SK-N-SH (cell line): ENCODE data around the gene PDE6G. TPM values are rescaled to one million over a fixed set of nuclear protein-coding genes. Genes with fewer than 3 reads are reported as not detected.

Experiments
- CTCF ChIA-PET: fragments of 300-600, 350-600 bp; formaldehyde crosslinking; extraction: SDS; loops from one replicate; lab custom pipeline; 2021; lab: Yijun Ruan, JAX
- POLR2A ChIA-PET: fragments of 350-600 bp; sonication (Branson Sonifier 250); formaldehyde crosslinking; extraction: SDS; loops from one replicate; lab custom pipeline; 2020; ENCODE audit warnings: antibody characterized with exemption, inconsistent platforms; lab: Yijun Ruan, JAX
- DNase-seq: peaks from one replicate; pipeline ENCODE4 v3.0.0; 2012
- H2AFZ ChIP-seq: fragments of 200-600 bp; sonication (generic); 2 replicates; pipeline ENCODE4 v1.8.1; 2016; ENCODE audit warnings: antibody characterized with exemption, mild to moderate bottlenecking, low read depth
- H3F3A ChIP-seq: fragments of 200-600 bp; sonication (generic); replicated peaks from 2 replicates; pipeline ENCODE3; 2016; ENCODE audit warnings: antibody characterized with exemption, mild to moderate bottlenecking; ENCODE audit not compliant: insufficient read depth
- H3K27ac ChIP-seq, 2 experiments: fragments of 200-500 bp in 1 of 2; fragments of 200-600 bp in 1 of 2; sonication (Bioruptor generic) in 1 of 2; sonication (generic), shearing (Covaris generic) in 1 of 2; 2 replicates each; pipeline versions ENCODE4 v1.5.1 to v1.6.1; 2014 to 2016; ENCODE audit warnings: low read depth in 2 of 2, inconsistent platforms in 1 of 2, low read length in 1 of 2, mild to moderate bottlenecking in 1 of 2, mixed read lengths in 1 of 2
- H3K27me3 ChIP-seq: fragments of 200-600 bp; sonication (generic), shearing (Covaris generic); 2 replicates; pipeline ENCODE4 v1.6.1; 2016; ENCODE audit warnings: mixed run types; ENCODE audit not compliant: insufficient read depth
- H3K36me3 ChIP-seq, 2 experiments: fragments of 200-500 bp in 1 of 2; fragments of 200-600 bp in 1 of 2; sonication (Bioruptor generic) in 1 of 2; sonication (generic) in 1 of 2; replicated peaks in 1 of 2; 2 replicates each; pipeline versions ENCODE3 to v1.5.1; 2014 to 2016; ENCODE audit warnings: low read length in 1 of 2, mild to moderate bottlenecking in 1 of 2; ENCODE audit not compliant: insufficient read depth in 2 of 2, control insufficient read depth in 1 of 2
- H3K4me1 ChIP-seq, 2 experiments: fragments of 200-500 bp in 1 of 2; fragments of 200-600 bp in 1 of 2; sonication (Bioruptor generic) in 1 of 2; sonication (generic), shearing (Covaris generic) in 1 of 2; 2 replicates each; pipeline versions ENCODE4 v1.5.1 to v1.6.1; 2014 to 2016; ENCODE audit warnings: low read depth in 1 of 2, low read length in 1 of 2, mixed run types in 1 of 2; ENCODE audit not compliant: insufficient read depth in 2 of 2, control insufficient read depth in 1 of 2
- H3K4me2 ChIP-seq: fragments of 200-600 bp; sonication (generic), shearing (Covaris generic); 2 replicates; pipeline ENCODE4 v1.6.1; 2017; ENCODE audit warnings: mixed run types
- H3K4me3 ChIP-seq, 2 experiments: fragments of 200-500 bp in 1 of 2; fragments of 200-600 bp in 1 of 2; sonication (Bioruptor generic) in 1 of 2; sonication (generic), shearing (Covaris generic) in 1 of 2; 2 replicates each; pipeline versions ENCODE4 v1.5.1 to v1.8.1; 2014 to 2016; ENCODE audit warnings: low read depth in 2 of 2, inconsistent platforms in 1 of 2, low read length in 1 of 2, mild to moderate bottlenecking in 1 of 2, mixed read lengths in 1 of 2, moderate library complexity in 1 of 2
- H3K79me2 ChIP-seq: fragments of 200-600 bp; sonication (generic); 2 replicates; pipeline ENCODE4 v1.8.1; 2017; ENCODE audit warnings: mild to moderate bottlenecking; ENCODE audit not compliant: insufficient read depth
- H3K9ac ChIP-seq: fragments of 200-600 bp; sonication (generic); 2 replicates; pipeline ENCODE4 v1.6.1; 2017; ENCODE audit warnings: mixed run types
- H3K9me2 ChIP-seq: fragments of 200-600 bp; sonication (generic); 2 replicates; pipeline ENCODE4 v1.6.1; 2017; ENCODE audit warnings: mixed run types
- H3K9me3 ChIP-seq: fragments of 200-600 bp; sonication (generic); 2 replicates; pipeline ENCODE4 v1.6.1; 2017; ENCODE audit warnings: mixed run types, mild to moderate bottlenecking, moderate library complexity
- H4K20me1 ChIP-seq: fragments of 200-600 bp; sonication (generic); 2 replicates; pipeline ENCODE4 v1.6.1; 2017; ENCODE audit warnings: mild to moderate bottlenecking, mixed run types; ENCODE audit not compliant: insufficient read depth
- CHD2 ChIP-seq: fragments of 150-350 bp; IDR thresholded peaks from 2 replicates; pipeline ENCODE4 v1.6.1; 2018; ENCODE audit warnings: low read length; ENCODE audit not compliant: partially characterized antibody
- ELF1 ChIP-seq: IDR thresholded peaks from 2 replicates; pipeline ENCODE4 v1.4.0; 2012
- EP300 ChIP-seq, 2 experiments: IDR thresholded peaks; 2 replicates each; pipeline versions ENCODE4 v1.4.0 to v1.6.1; 2012; ENCODE audit warnings: borderline replicate concordance in 1 of 2, low read depth in 1 of 2, low read length in 1 of 2
- EZH2phosphoT487 ChIP-seq: fragments of 200-600 bp; sonication (generic); IDR thresholded peaks from 2 replicates; pipeline ENCODE4 v1.6.1; 2017; ENCODE audit warnings: low read depth, mixed run types, mild to moderate bottlenecking, antibody characterized with exemption, moderate library complexity, borderline replicate concordance
- FOSL2 ChIP-seq: IDR thresholded peaks from 2 replicates; pipeline ENCODE4 v1.4.0; 2012; ENCODE audit warnings: low read depth, mild to moderate bottlenecking, moderate library complexity, borderline replicate concordance
- FOXM1 ChIP-seq: IDR thresholded peaks from 2 replicates; pipeline ENCODE4 v1.4.0; 2012; ENCODE audit warnings: low read depth, mild to moderate bottlenecking
- GABPA ChIP-seq: IDR thresholded peaks from 2 replicates; pipeline ENCODE4 v1.4.0; 2012; ENCODE audit warnings: low read depth, mild to moderate bottlenecking
- JUND ChIP-seq: IDR thresholded peaks from 2 replicates; pipeline ENCODE4 v1.4.0; 2012
- MXI1 ChIP-seq: IDR thresholded peaks from 2 replicates; pipeline ENCODE4 v1.6.1; 2012; ENCODE audit warnings: mild to moderate bottlenecking, low read depth, low read length, improper control_type of control experiment
- PBX3 ChIP-seq: IDR thresholded peaks from 2 replicates; pipeline ENCODE4; 2012
- POLR2AphosphoS5 ChIP-seq: IDR thresholded peaks from 2 replicates; pipeline ENCODE4 v1.6.1; 2012; ENCODE audit warnings: low read depth, low read length
- RCOR1 ChIP-seq: fragments of 150-350 bp; IDR thresholded peaks from 2 replicates; pipeline ENCODE4 v1.6.1; 2017; ENCODE audit warnings: antibody characterized with exemption, low read length
- RFX5 ChIP-seq: IDR thresholded peaks from 2 replicates; pipeline ENCODE4 v1.6.1; 2012; ENCODE audit warnings: mild to moderate bottlenecking, improper control_type of control experiment, low read length
- SIN3A ChIP-seq: IDR thresholded peaks from 2 replicates; pipeline ENCODE4 v1.6.1; 2012; ENCODE audit warnings: low read depth, mild to moderate bottlenecking, low read length, moderate library complexity, borderline replicate concordance
- TAF1 ChIP-seq: IDR thresholded peaks from 2 replicates; pipeline ENCODE4 v1.6.1; 2012; ENCODE audit warnings: low read depth, mild to moderate bottlenecking, low read length, moderate library complexity, borderline replicate concordance
- USF1 ChIP-seq: IDR thresholded peaks from 2 replicates; pipeline ENCODE4 v1.4.0; 2012; ENCODE audit warnings: low read depth, borderline replicate concordance
- USF2 ChIP-seq: fragments of 150-350 bp; IDR thresholded peaks from 2 replicates; pipeline ENCODE4 v1.6.1; 2017; ENCODE audit warnings: antibody characterized with exemption, low read length, low read depth, borderline replicate concordance
- YY1 ChIP-seq: IDR thresholded peaks from 2 replicates; pipeline ENCODE4 v1.4.0; 2012; ENCODE audit warnings: low read depth, mild to moderate bottlenecking
- ZBTB33 ChIP-seq: IDR thresholded peaks from 2 replicates; pipeline ENCODE4 v1.4.0; 2012; ENCODE audit warnings: low read depth, borderline replicate concordance
- WGBS: methylation state at CpG from one replicate; pipeline ENCODE4 v1.1.6; 2017; ENCODE audit warnings: low lambda C conversion rate; 5-methylcytosine and 5-hydroxymethylcytosine counted together
- polyA plus RNA-seq, 3 experiments: library from polyadenylated mRNA; depleted of rRNA; stranded (reverse); fragments of >200 nt; gene quantifications; 2 replicates each; pipeline ENCODE4 v1.2.3, GENCODE V29; 2012
- TF ChIP-seq, protein P1 (sequence below): fragments of 150-350 bp; IDR thresholded peaks from 2 replicates; pipeline ENCODE4 v1.6.1; 2016; ENCODE audit warnings: mild to moderate bottlenecking, low read depth, low read length
- TF ChIP-seq, protein P2 (sequence below): IDR thresholded peaks from 2 replicates; pipeline ENCODE4 v1.4.0; 2012; ENCODE audit warnings: low read depth

Gene PDE6G
- polyA plus RNA-seq, 1 of the 3 experiments (the other 2 are of a cell fraction) = 5.0 TPM

GRCh38 chr17:81648707-81649085, 7.6 kb downstream of the PDE6G start:
- WGBS = 73% methylated on average over 14 of the region's 14 CpGs
- Histone ChIP-seq H3K4me2 (no peak overlapping the region), H3K27ac (no peak overlapping the region), H3K4me1 (peaks cover 6 to 7% of the 10 kb centered on the region in 2 experiments; a peak in 2 of 4 replicates), H3K79me2 (no peaks in the 10 kb centered on the region), H3F3A (peaks cover 3% of the 10 kb centered on the region), H2AFZ (no peak overlapping the region), H3K9me2 (no peaks in the 10 kb centered on the region), H3K27me3 (no peaks in the 10 kb centered on the region; the same call in 1 of the 2 replicates), H3K36me3 (no peaks in the 10 kb centered on the region), H3K9ac (no peak overlapping the region), H3K9me3 (peaks cover 3% of the 10 kb centered on the region; the same call in 1 of the 2 replicates), H4K20me1 (no peaks in the 10 kb centered on the region), H3K4me3 (no peak overlapping the region)
- no peak for TF ChIP-seq USF2
- no peak for TF ChIP-seq CHD2
- no peak for TF ChIP-seq ELF1
- no peak for TF ChIP-seq JUND
- TF ChIP-seq MXI1 = no peak
- no peak for TF ChIP-seq EZH2phosphoT487
- TF ChIP-seq TAF1 = no peak
- no peak for TF ChIP-seq FOXM1
- TF ChIP-seq PBX3 = no peak
- no peak for TF ChIP-seq POLR2AphosphoS5
- TF ChIP-seq EP300 (IDR thresholded peaks at IDR 0.05; ENCODE audit: borderline replicate concordance in 1 of 2, low read depth in 1 of 2, low read length in 1 of 2) = no peak
- no peak for DNase-seq
- CTCF ChIA-PET = interaction anchor here (1.2 to 1.6 kb wide), 2 partner anchors 12 to 15 kb away, joined by 3 to 5 read pairs; partner anchors contain the start of genes NPLOC4 and TSPAN10
- POLR2A ChIA-PET = no interaction called here

DNA sequence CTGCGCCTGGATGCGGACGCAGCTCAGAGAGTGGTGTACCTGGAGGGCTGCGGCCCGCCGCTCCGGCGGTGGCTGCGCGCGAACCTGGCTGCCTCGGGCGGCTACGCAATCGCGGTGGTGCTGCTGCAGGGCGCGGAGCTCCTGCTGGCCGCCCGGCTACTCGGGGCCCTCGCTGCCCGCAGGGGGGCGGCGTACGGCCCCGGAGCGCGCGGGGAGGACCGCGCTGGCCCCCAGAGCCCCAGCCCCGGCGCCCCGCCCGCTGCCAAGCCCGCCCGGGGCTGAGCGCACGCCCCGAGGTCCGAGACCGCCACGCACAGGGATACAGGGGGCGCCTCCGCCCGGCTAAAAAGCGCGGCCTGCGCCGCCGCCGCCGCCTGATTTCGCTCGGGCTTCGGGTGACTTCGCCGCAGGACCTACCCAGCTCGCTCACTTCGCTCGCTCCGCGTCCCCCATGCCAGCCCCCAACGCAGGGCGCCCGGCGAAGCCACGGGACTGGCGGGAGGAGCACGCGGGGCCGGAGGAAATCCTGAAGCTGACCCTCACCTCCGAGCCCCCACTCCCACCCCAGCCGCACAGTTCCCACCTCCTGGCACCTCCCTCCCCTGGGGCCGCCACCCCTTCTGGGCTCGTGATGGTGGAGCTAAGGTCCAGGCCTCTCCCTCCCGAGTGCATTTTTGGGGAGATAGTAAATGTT, 8.2 kb downstream of the PDE6G start:
- Histone ChIP-seq H2AFZ (no peak overlapping the region), H3K9me3 (peaks cover 3% of the 10 kb centered on the region; the same call in 1 of the 2 replicates), H3K36me3 (no peaks in the 10 kb centered on the region), H3K27me3 (no peaks in the 10 kb centered on the region; the same call in 1 of the 2 replicates), H4K20me1 (no peaks in the 10 kb centered on the region), H3K27ac (no peak overlapping the region), H3K9ac (no peak overlapping the region), H3K9me2 (no peaks in the 10 kb centered on the region), H3K4me3 (no peak overlapping the region), H3K79me2 (no peaks in the 10 kb centered on the region), H3F3A (peaks cover 3% of the 10 kb centered on the region), H3K4me2 (no peak overlapping the region), H3K4me1 (peaks cover 6 to 7% of the 10 kb centered on the region in 2 experiments; a peak in 2 of 4 replicates)
- WGBS = 42% methylated on average over 45 of the region's 78 CpGs
- DNase-seq = peak; percentile 68
- ChIA-PET POLR2A (no interaction called here), CTCF (interaction anchor here (1.2 to 2.3 kb wide), 4 partner anchors 12 to 47 kb away, joined by 3 to 7 read pairs (median 4); partner anchors contain the start of genes NPLOC4 and TSPAN10)
- TF ChIP-seq, protein P1, sequence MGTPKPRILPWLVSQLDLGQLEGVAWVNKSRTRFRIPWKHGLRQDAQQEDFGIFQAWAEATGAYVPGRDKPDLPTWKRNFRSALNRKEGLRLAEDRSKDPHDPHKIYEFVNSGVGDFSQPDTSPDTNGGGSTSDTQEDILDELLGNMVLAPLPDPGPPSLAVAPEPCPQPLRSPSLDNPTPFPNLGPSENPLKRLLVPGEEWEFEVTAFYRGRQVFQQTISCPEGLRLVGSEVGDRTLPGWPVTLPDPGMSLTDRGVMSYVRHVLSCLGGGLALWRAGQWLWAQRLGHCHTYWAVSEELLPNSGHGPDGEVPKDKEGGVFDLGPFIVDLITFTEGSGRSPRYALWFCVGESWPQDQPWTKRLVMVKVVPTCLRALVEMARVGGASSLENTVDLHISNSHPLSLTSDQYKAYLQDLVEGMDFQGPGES = no peak
- TF ChIP-seq ZBTB33 (no peak), RFX5 (no peak), ELF1 (no peak), GABPA (no peak), SIN3A (no peak), YY1 (no peak), FOSL2 (no peak), USF1 (no peak), EP300 (IDR thresholded peaks at IDR 0.05; ENCODE audit: borderline replicate concordance in 1 of 2, low read depth in 1 of 2, low read length in 1 of 2) (no peak), RCOR1 (no peak), MXI1 (no peak), EZH2phosphoT487 (no peak)
- TF ChIP-seq, protein P2, sequence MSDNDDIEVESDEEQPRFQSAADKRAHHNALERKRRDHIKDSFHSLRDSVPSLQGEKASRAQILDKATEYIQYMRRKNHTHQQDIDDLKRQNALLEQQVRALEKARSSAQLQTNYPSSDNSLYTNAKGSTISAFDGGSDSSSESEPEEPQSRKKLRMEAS = no peak
